A549 (cell line): ENCODE results near the gene KIR2DL3. TPM values are rescaled to one million over a fixed set of nuclear protein-coding genes. Genes with fewer than 3 reads are reported as not detected.

Experiments used
- ATAC-seq, 2 experiments: fragments of 200-7000 bp in 1 of 2; fragments of >200 bp in 1 of 2; cut with Nextera tagmentation in 1 of 2; cut with Tn5 transposase in 1 of 2; 3 replicates each; pipeline versions ENCODE4 v1.8.0 to v1.9.1; 2018 to 2020; ENCODE audit warnings: mild to moderate bottlenecking in 1 of 2, moderate library complexity in 1 of 2
- CTCF ChIA-PET: fragments of 300-600 bp; sonication (Branson Sonifier 250); formaldehyde crosslinking; extraction: SDS; loops from one replicate; lab custom pipeline; 2021; ENCODE audit warnings: antibody characterized with exemption, inconsistent platforms; lab: Yijun Ruan, JAX
- POLR2A ChIA-PET: fragments of 350-600 bp; formaldehyde crosslinking; extraction: SDS; loops from one replicate; lab custom pipeline; 2021; ENCODE audit warnings: antibody characterized with exemption, inconsistent platforms; lab: Yijun Ruan, JAX
- DNase-seq, 2 experiments: peaks; one replicate each; pipeline versions ENCODE4 v3.0.0 to v3.0.0-alpha.2; 2011 to 2016; ENCODE audit warnings: low read depth in 1 of 2, low spot score in 1 of 2
- FAIRE-seq: peaks from 2 replicates; lab custom pipeline; 2011; peaks lifted over from hg19 to GRCh38; lab: Jason Lieb, UNC
- H3K27ac ChIP-seq, 2 experiments: fragments of >200 bp; sonication (Bioruptor Twin); formaldehyde crosslinking; 3 replicates each; pipeline ENCODE4 v1.5.1; 2016 to 2017
- H3K4me1 ChIP-seq: fragments of >200 bp; sonication (Bioruptor Twin); formaldehyde crosslinking; 3 replicates; pipeline ENCODE4 v1.6.1; 2016
- H3K4me2 ChIP-seq: fragments of >200 bp; sonication (Bioruptor Twin); formaldehyde crosslinking; 3 replicates; pipeline ENCODE4 v1.6.1; 2016
- H3K4me3 ChIP-seq: fragments of >200 bp; sonication (Bioruptor Twin); formaldehyde crosslinking; 3 replicates; pipeline ENCODE4 v1.5.1; 2016
- H3K9me3 ChIP-seq: fragments of >200 bp; sonication (Bioruptor Twin); formaldehyde crosslinking; 3 replicates; pipeline ENCODE4 v1.6.1; 2016
- ATOH8 ChIP-seq: fragments of 250-450 bp; sonication (Bioruptor Pico); IDR thresholded peaks from 2 replicates; pipeline ENCODE4 v1.5.0; 2020; ENCODE audit warnings: low read depth, mild to moderate bottlenecking, moderate library complexity
- CEBPB ChIP-seq, 2 experiments: fragments of >200 bp in 1 of 2; sonication (Bioruptor Twin) in 1 of 2; formaldehyde crosslinking in 1 of 2; IDR thresholded peaks; 2 replicates each; pipeline ENCODE4 v1.6.1; 2012 to 2016
- CHD4 ChIP-seq: fragments of 200-600 bp; sonication (generic); IDR thresholded peaks from 2 replicates; pipeline ENCODE4 v1.6.1; 2016; ENCODE audit warnings: antibody characterized with exemption, mild to moderate bottlenecking, borderline replicate concordance
- EP300 ChIP-seq, 2 experiments: fragments of >200 bp; sonication (Bioruptor Twin); formaldehyde crosslinking; IDR thresholded peaks; 2 replicates in 1 of 2; 3 replicates in 1 of 2; pipeline ENCODE4 v1.6.1; 2016 to 2017
- FOSB ChIP-seq: fragments of 250-450 bp; sonication (Bioruptor Pico); IDR thresholded peaks from 2 replicates; pipeline ENCODE4 v1.5.0; 2020; ENCODE audit warnings: mild to moderate bottlenecking, moderate library complexity
- FOXS1 ChIP-seq: fragments of 250-450 bp; sonication (Bioruptor Pico); IDR thresholded peaks from 2 replicates; pipeline ENCODE4 v1.5.0; 2020; ENCODE audit warnings: mild to moderate bottlenecking, moderate library complexity
- HOXA7 ChIP-seq: fragments of 250-450 bp; sonication (Bioruptor Pico); IDR thresholded peaks from 2 replicates; pipeline ENCODE4 v1.5.0; 2020; ENCODE audit warnings: mild to moderate bottlenecking, moderate library complexity
- HOXB5 ChIP-seq: fragments of 250-450 bp; sonication (Bioruptor Pico); IDR thresholded peaks from 2 replicates; pipeline ENCODE4 v1.5.0; 2020; ENCODE audit warnings: mild to moderate bottlenecking, moderate library complexity
- JUN ChIP-seq, 2 experiments: fragments of >200 bp; sonication (Bioruptor Twin); formaldehyde crosslinking; IDR thresholded peaks; 2 replicates in 1 of 2; 3 replicates in 1 of 2; pipeline ENCODE4 v1.6.1; 2016 to 2017
- KDM5A ChIP-seq: fragments of 200-600 bp; sonication (generic); IDR thresholded peaks from 2 replicates; pipeline ENCODE4 v1.6.1; 2016; ENCODE audit warnings: antibody characterized with exemption, mild to moderate bottlenecking
- NFE2L2 ChIP-seq: fragments of 150-350 bp; conservative IDR thresholded peaks from 2 replicates; pipeline ENCODE4 v1.6.1; 2014; ENCODE audit warnings: low read length
- PBX3 ChIP-seq: IDR thresholded peaks from 2 replicates; pipeline ENCODE4 v1.6.1; 2012
- PHF8 ChIP-seq: fragments of 200-600 bp; sonication (generic); IDR thresholded peaks from 2 replicates; pipeline ENCODE4 v1.6.1; 2016; ENCODE audit warnings: low read depth, mild to moderate bottlenecking, antibody characterized with exemption, moderate library complexity, borderline replicate concordance
- RCOR1 ChIP-seq: fragments of 150-350 bp; IDR thresholded peaks from 2 replicates; pipeline ENCODE4 v1.6.1; 2014; ENCODE audit warnings: antibody characterized with exemption, low read length, low read depth
- RFX5 ChIP-seq: fragments of 450-650 bp; IDR thresholded peaks from 2 replicates; pipeline ENCODE4 v1.7.1; 2014; ENCODE audit warnings: antibody characterized with exemption, mild to moderate bottlenecking, moderate library complexity
- SMC3 ChIP-seq: fragments of >200 bp; sonication (Bioruptor Twin); formaldehyde crosslinking; IDR thresholded peaks from 3 replicates; pipeline ENCODE4 v1.6.1; 2018; ENCODE audit warnings: inconsistent platforms
- SREBF2 ChIP-seq: fragments of 450-650 bp; IDR thresholded peaks from 2 replicates; pipeline ENCODE4 v1.6.1; 2014; ENCODE audit warnings: mild to moderate bottlenecking, moderate library complexity
- ZNF302 ChIP-seq: fragments of 250-450 bp; sonication (Bioruptor Pico); IDR thresholded peaks from 2 replicates; pipeline ENCODE4 v1.9.0; 2021; ENCODE audit warnings: inconsistent platforms, mild to moderate bottlenecking, moderate library complexity
- WGBS: methylation state at CpG from one replicate; pipeline ENCODE4 v1.1.6; 2017; ENCODE audit errors: missing lambda C conversion rate; 5-methylcytosine and 5-hydroxymethylcytosine counted together
- polyA plus RNA-seq, 4 experiments: library from polyadenylated mRNA; depleted of rRNA in 3 of 4; stranded (reverse); fragments of >200 nt; fragmentation: RNase III in 1 of 4; extraction: RNeasy Plus Mini Kit Qiagen cat#74134 plus additional on column Dnase treatment in 1 of 4; gene quantifications; 2 replicates in 3 of 4; 3 replicates in 1 of 4; pipeline ENCODE4 v1.2.3, GENCODE V29; 2011 to 2017
- small RNA-seq, 6 experiments: library from RNA; depleted of rRNA; stranded (forward); fragments of <200 nt; gene quantifications; one replicate each; pipeline ENCODE3, GENCODE V24; 2012

The KIR2DL3 gene
- polyA plus RNA-seq, 2 of the 4 experiments (the other 2 are of a cell fraction) = not detected

- H3K27ac ChIP-seq = no peak overlapping the region
- CTCF ChIA-PET = no interaction called here
- FAIRE-seq = no peak
- WGBS = 29% methylated on average over 6 of the region's 6 CpGs
- no peaks in the 10 kb centered on the region for H3K4me1 ChIP-seq
- no peak overlapping the region for H3K4me2 ChIP-seq
- no peak for DNase-seq
- TF ChIP-seq ZNF302 (CRISPR knock-in tag) (no peak), KDM5A (no peak), NFE2L2 (no peak), ATOH8 (CRISPR knock-in tag) (no peak), CEBPB (IDR thresholded peaks at IDR 0.05) (no peak), FOSB (CRISPR knock-in tag) (no peak), RFX5 (no peak), CHD4 (no peak)
- POLR2A ChIA-PET = no interaction called here
- no peaks in the 10 kb centered on the region for H3K9me3 ChIP-seq
- no peak for ATAC-seq
- H3K4me3 ChIP-seq = no peak overlapping the region
Measured at GRCh38 chr19:54791476-54791875, 53.2 kb downstream of the KIR2DL3 start.

GRCh38 chr19:54792814-54793213 lies 54.5 kb downstream of the KIR2DL3 start:
- no peak for DNase-seq
- FAIRE-seq = no peak
- POLR2A ChIA-PET = no interaction called here

GRCh38 chr19:54795758-54796157 lies 57.4 kb downstream of the KIR2DL3 start:
- Histone ChIP-seq H3K4me1 (no peaks in the 10 kb centered on the region), H3K4me3 (no peak overlapping the region), H3K27ac (no peak overlapping the region), H3K9me3 (no peaks in the 10 kb centered on the region), H3K4me2 (no peak overlapping the region)
- TF ChIP-seq HOXB5 (no peak), FOXS1 (CRISPR knock-in tag) (no peak), JUN (IDR thresholded peaks at IDR 0.05) (no peak)
- CTCF ChIA-PET = no interaction called here
- 2% methylated on average over 1 of the region's 1 CpG for WGBS
- FAIRE-seq (no peak), ATAC-seq (no peak), DNase-seq (no peak)
- POLR2A ChIA-PET = no interaction called here

More at GRCh38 chr19:54792814-54793213, 54.5 kb downstream of the KIR2DL3 start:
- 13% methylated on average over 8 of the region's 8 CpGs for whole genome bisulfite sequencing
- no peaks in the 10 kb centered on the region for H3K4me1 ChIP-seq
- CTCF ChIA-PET = no interaction called here
- no peaks in the 10 kb centered on the region for H3K9me3 ChIP-seq
- peak overlapping the region; percentile 49 for H3K4me2 ChIP-seq
- no peak for ATAC-seq
- TF ChIP-seq PHF8 (no peak), PBX3 (no peak), HOXA7 (CRISPR knock-in tag) (no peak), RCOR1 (no peak), SMC3 (no peak), SREBF2 (no peak), EP300 (IDR thresholded peaks at IDR 0.05) (no peak)
- TF ChIP-seq, all 56 proteins: peak for 0
- H3K4me3 ChIP-seq = peak overlapping the region; percentile 23; the same call in 1 of the 3 replicates
- H3K27ac ChIP-seq = no peak overlapping the region

Small RNA genes lying within 50 kb of the gene (small RNA-seq; reads per million reads assigned to genes)
- 0 reads per million in 6 experiments for gene AC245128.2
- gene KIR3DP1 = 0 reads per million in 6 experiments

Other genes starting within 250 kb of the KIR2DL3 start
- gene LAIR2, start 235.7 kb upstream of the KIR2DL3 start, polyA plus RNA-seq (2011; rRNA removed) = not detected in 2 replicates
- not detected in 3 replicates for gene LAIR2, start 235.7 kb upstream of the KIR2DL3 start, polyA plus RNA-seq (2017; fragmentation: RNase III; extraction: RNeasy Plus Mini Kit Qiagen cat#74134 plus additional on column Dnase treatment)
- not detected in 2 replicates for gene LILRA2, start 164.7 kb upstream of the KIR2DL3 start, polyA plus RNA-seq (2011; rRNA removed)
- gene LILRA2, start 164.7 kb upstream of the KIR2DL3 start, polyA plus RNA-seq (2017; fragmentation: RNase III; extraction: RNeasy Plus Mini Kit Qiagen cat#74134 plus additional on column Dnase treatment) = not detected in 3 replicates
- not detected in 2 replicates for gene LILRA1, start 144.9 kb upstream of the KIR2DL3 start, polyA plus RNA-seq (2011; rRNA removed)
- gene LILRA1, start 144.9 kb upstream of the KIR2DL3 start, polyA plus RNA-seq (2017; fragmentation: RNase III; extraction: RNeasy Plus Mini Kit Qiagen cat#74134 plus additional on column Dnase treatment) = not detected in 3 replicates
- not detected in 2 replicates for gene LILRB1, start 108.0 kb upstream of the KIR2DL3 start, polyA plus RNA-seq (2011; rRNA removed)
- gene LILRB1, start 108.0 kb upstream of the KIR2DL3 start, polyA plus RNA-seq (2017; fragmentation: RNase III; extraction: RNeasy Plus Mini Kit Qiagen cat#74134 plus additional on column Dnase treatment) = not detected in 3 replicates
- not detected in 2 replicates for gene LILRB4, start 75.5 kb upstream of the KIR2DL3 start, polyA plus RNA-seq (2011; rRNA removed)
- not detected in 3 replicates for gene LILRB4, start 75.5 kb upstream of the KIR2DL3 start, polyA plus RNA-seq (2017; fragmentation: RNase III; extraction: RNeasy Plus Mini Kit Qiagen cat#74134 plus additional on column Dnase treatment)
- gene KIR3DL3, start 14.1 kb upstream of the KIR2DL3 start, polyA plus RNA-seq (2011; rRNA removed) = not detected in 2 replicates
- not detected in 3 replicates for gene KIR3DL3, start 14.1 kb upstream of the KIR2DL3 start, polyA plus RNA-seq (2017; fragmentation: RNase III; extraction: RNeasy Plus Mini Kit Qiagen cat#74134 plus additional on column Dnase treatment)
- gene KIR2DL1, start 31.3 kb downstream of the KIR2DL3 start, polyA plus RNA-seq (2011; rRNA removed) = not detected in 2 replicates
- gene KIR2DL1, start 31.3 kb downstream of the KIR2DL3 start, polyA plus RNA-seq (2017; fragmentation: RNase III; extraction: RNeasy Plus Mini Kit Qiagen cat#74134 plus additional on column Dnase treatment) = not detected in 3 replicates
- gene KIR2DL4, start 65.1 kb downstream of the KIR2DL3 start, polyA plus RNA-seq (2011; rRNA removed) = not detected in 2 replicates
- gene KIR2DL4, start 65.1 kb downstream of the KIR2DL3 start, polyA plus RNA-seq (2017; fragmentation: RNase III; extraction: RNeasy Plus Mini Kit Qiagen cat#74134 plus additional on column Dnase treatment) = not detected in 3 replicates
- gene KIR3DL1, start 78.0 kb downstream of the KIR2DL3 start, polyA plus RNA-seq (2011; rRNA removed) = not detected in 2 replicates
- not detected in 3 replicates for gene KIR3DL1, start 78.0 kb downstream of the KIR2DL3 start, polyA plus RNA-seq (2017; fragmentation: RNase III; extraction: RNeasy Plus Mini Kit Qiagen cat#74134 plus additional on column Dnase treatment)
- gene KIR2DS4, start 94.2 kb downstream of the KIR2DL3 start, polyA plus RNA-seq (2011; rRNA removed) = not detected in 2 replicates
- gene KIR2DS4, start 94.2 kb downstream of the KIR2DL3 start, polyA plus RNA-seq (2017; fragmentation: RNase III; extraction: RNeasy Plus Mini Kit Qiagen cat#74134 plus additional on column Dnase treatment) = not detected in 3 replicates
- not detected in 2 replicates for gene KIR3DL2, start 111.9 kb downstream of the KIR2DL3 start, polyA plus RNA-seq (2011; rRNA removed)
- not detected in 3 replicates for gene KIR3DL2, start 111.9 kb downstream of the KIR2DL3 start, polyA plus RNA-seq (2017; fragmentation: RNase III; extraction: RNeasy Plus Mini Kit Qiagen cat#74134 plus additional on column Dnase treatment)
- not detected in 2 replicates for gene FCAR, start 135.7 kb downstream of the KIR2DL3 start, polyA plus RNA-seq (2011; rRNA removed)
- not detected in 3 replicates for gene FCAR, start 135.7 kb downstream of the KIR2DL3 start, polyA plus RNA-seq (2017; fragmentation: RNase III; extraction: RNeasy Plus Mini Kit Qiagen cat#74134 plus additional on column Dnase treatment)
- gene NCR1, start 167.6 kb downstream of the KIR2DL3 start, polyA plus RNA-seq (2011; rRNA removed) = not detected in 2 replicates
- not detected in 3 replicates for gene NCR1, start 167.6 kb downstream of the KIR2DL3 start, polyA plus RNA-seq (2017; fragmentation: RNase III; extraction: RNeasy Plus Mini Kit Qiagen cat#74134 plus additional on column Dnase treatment)
- gene NLRP7, start 209.0 kb downstream of the KIR2DL3 start, polyA plus RNA-seq (2011; rRNA removed) = not detected in 2 replicates
- gene NLRP7, start 209.0 kb downstream of the KIR2DL3 start, polyA plus RNA-seq (2017; fragmentation: RNase III; extraction: RNeasy Plus Mini Kit Qiagen cat#74134 plus additional on column Dnase treatment) = not detected in 3 replicates
- gene NLRP2, start 227.9 kb downstream of the KIR2DL3 start, polyA plus RNA-seq (2011; rRNA removed) = 53.3 and 83.2 TPM in 2 replicates
- gene NLRP2, start 227.9 kb downstream of the KIR2DL3 start, polyA plus RNA-seq (2017; fragmentation: RNase III; extraction: RNeasy Plus Mini Kit Qiagen cat#74134 plus additional on column Dnase treatment) = 37.2 to 40.8 TPM (median 38.8 TPM) in 3 replicates